Measurements from ENCODE around the gene TACC3. TPM values are rescaled to one million over a fixed set of nuclear protein-coding genes. Genes with fewer than 3 reads are reported as not detected.

Gene TACC3
- total RNA-seq, 2 donors from 2014 or later, result 195 to 295 TPM

Other genes starting within 250 kb of the TACC3 start
- gene FAM53A, start 37.2 kb upstream of the TACC3 start, total RNA-seq, result 1 to 10 TPM; 3.0 to 5.4 TPM
- gene SLBP, start 9.2 kb upstream of the TACC3 start, total RNA-seq, result 100 to 1,000 TPM in 1 of 2 donors, 10 to 100 TPM in 1; 73.0 to 110 TPM
- 10 to 100 TPM; 12.7 to 14.9 TPM for gene TMEM129, start 198 bp upstream of the TACC3 start, total RNA-seq
- gene FGFR3, start 71.8 kb downstream of the TACC3 start, total RNA-seq, result under 1 TPM in 1 of 2 donors, not detected in 1; 0.12 TPM
- 10 to 100 TPM; 28.3 to 45.2 TPM for gene LETM1, start 134.6 kb downstream of the TACC3 start, total RNA-seq
- 100 to 1,000 TPM; 233 to 254 TPM for gene NSD2, start 149.9 kb downstream of the TACC3 start, total RNA-seq

Measured in activated naive CD4-positive, alpha-beta T cell treated with anti-CD3 and anti-CD28 coated beads, Interleukin-2, amount 50 U/mL, for 72 hours (primary cell).